NAMALWA (cell line): ENCODE data around the gene PDE6B.
"Not testable (repeated sequence)": the region's sequence is repeated elsewhere in the genome, so short reads cannot be mapped to it uniquely, and the experiment has no call there.

ENCODE experiments used
- DNase-seq: peaks from one replicate; pipeline ENCODE4 v3.0.0-alpha.2; 2015; ENCODE audit warnings: low spot score

Gene PDE6B

GRCh38 chr4:622071-622995 is 3.0 kb upstream of the PDE6B start:
- peak; percentile 29 for DNase-seq

- no peak for DNase-seq
These were observed 2.1 kb upstream of the PDE6B start for GRCh38 chr4:622996-623913.

GRCh38 chr4:623914-624566 is 1.3 kb upstream of the PDE6B start:
- no peak for DNase-seq

- DNase-seq = no peak
These were observed 323 bp downstream of the PDE6B start for GRCh38 chr4:625631-626161.

GRCh38 chr4:626201-627091 is 1.1 kb downstream of the PDE6B start:
- no peak for DNase-seq

GRCh38 chr4:627347-628125 is 2.2 kb downstream of the PDE6B start:
- no peak for DNase-seq

GRCh38 chr4:628311-628741 is 3.0 kb downstream of the PDE6B start:
- DNase-seq = no peak

- no peak for DNase-seq
These were observed 3.7 kb downstream of the PDE6B start for GRCh38 chr4:628821-629635.

- no peak for DNase-seq
These were observed 4.2 kb downstream of the PDE6B start for GRCh38 chr4:629636-629914.

GRCh38 chr4:629915-630641 is 4.7 kb downstream of the PDE6B start:
- no peak for DNase-seq

- no peak for DNase-seq
These were observed 5.3 kb downstream of the PDE6B start for GRCh38 chr4:630656-631055.

- no peak for DNase-seq
These were observed 6.9 kb downstream of the PDE6B start for GRCh38 chr4:632196-632790.

GRCh38 chr4:632926-633325 is 7.6 kb downstream of the PDE6B start:
- no peak for DNase-seq

- no peak for DNase-seq
These were observed 8.0 kb downstream of the PDE6B start for GRCh38 chr4:633406-633805.

GRCh38 chr4:633976-634598 is 8.7 kb downstream of the PDE6B start:
- DNase-seq = no peak

- no peak for DNase-seq
These were observed 9.2 kb downstream of the PDE6B start for GRCh38 chr4:634599-634985.

GRCh38 chr4:635066-635835 is 9.9 kb downstream of the PDE6B start:
- not testable (repeated sequence) for DNase-seq
